ENCODE measurements around the gene EEF1A1. TPM values are rescaled to one million over a fixed set of nuclear protein-coding genes. Genes with fewer than 3 reads are reported as not detected.
A peak's percentile ranks its signal among the peaks of the same experiment; 100 is the strongest.
"Not testable (repeated sequence)": the region's sequence is repeated elsewhere in the genome, so short reads cannot be mapped to it uniquely, and the experiment has no call there.

Gene EEF1A1
- total RNA-seq, 6 donors from 2014 or later, result 3,617 to 10,582 (median 7,272) TPM

GRCh38 chr6:73523434-73524123 is 2.7 kb upstream of the EEF1A1 start:
- H3K4me3 ChIP-seq, result peak overlapping the region; percentile 25 to 74 (median 70)
- H3K36me3 ChIP-seq, result peaks cover 2 to 15% (median 8%) of the 10 kb centered on the region in 4 donors
- DNase-seq (peak; percentile 79 to 94), ATAC-seq (ENCODE audit: low FRiP score in 2 of 2) (peak in 1 of 2 donors; percentile 17)
- H3K27ac ChIP-seq, result peak overlapping the region; percentile 97 to 100 (median 98)
- H3K9me3 ChIP-seq, result no peaks in the 10 kb centered on the region
- TF ChIP-seq EP300 (IDR thresholded peaks at IDR 0.05), result no peak
- TF ChIP-seq POLR2A (IDR thresholded peaks at IDR 0.05), result peak in 3 of 4 donors; percentile 62 to 87 (median 87)
- TF ChIP-seq POLR2AphosphoS5 (IDR thresholded peaks at IDR 0.05), result peak; percentile 51 to 87
- peak in 1 of 6 experiments; percentile 28 for TF ChIP-seq CTCF (IDR thresholded peaks at IDR 0.05)
- no peaks in the 10 kb centered on the region for H3K27me3 ChIP-seq
- H3K4me1 ChIP-seq, result peaks cover 15 to 29% (median 25%) of the 10 kb centered on the region in 4 donors
- WGBS, 2 donors, result 9 to 10% methylated on average over 19 to 37 of the region's 50 CpGs

GRCh38 chr6:73521351-73521985 is 636 bp upstream of the EEF1A1 start:
- no peaks in the 10 kb centered on the region for H3K9me3 ChIP-seq
- TF ChIP-seq POLR2AphosphoS5 (IDR thresholded peaks at IDR 0.05) (peak in 1 of 2 donors; percentile 33), POLR2A (IDR thresholded peaks at IDR 0.05) (peak in 1 of 4 donors; percentile 58), EP300 (IDR thresholded peaks at IDR 0.05) (no peak), CTCF (IDR thresholded peaks at IDR 0.05) (no peak)
- ATAC-seq (ENCODE audit: low FRiP score in 2 of 2) (peak; percentile 67 to 84), DNase-seq (peak; percentile 66 to 94)
- 1% methylated on average over 17 to 36 of the region's 36 CpGs for WGBS, 2 donors
- H3K4me1 ChIP-seq, result peaks cover 26 to 44% (median 42%) of the 10 kb centered on the region in 4 donors
- peak overlapping the region; percentile 37 to 94 (median 78) for H3K4me3 ChIP-seq
- H3K36me3 ChIP-seq, result peaks cover 13 to 34% (median 20%) of the 10 kb centered on the region in 4 donors
- no peaks in the 10 kb centered on the region for H3K27me3 ChIP-seq
- peak overlapping the region; percentile 97 to 100 (median 98) for H3K27ac ChIP-seq

GRCh38 chr6:73519926-73520687 is 725 bp downstream of the EEF1A1 start:
- peaks cover 37 to 58% (median 54%) of the 10 kb centered on the region in 4 donors for H3K4me1 ChIP-seq
- H3K9me3 ChIP-seq, result no peaks in the 10 kb centered on the region
- H3K4me3 ChIP-seq, result peak overlapping the region; percentile 74 to 94 (median 83)
- no peaks in the 10 kb centered on the region for H3K27me3 ChIP-seq
- peaks cover 17 to 46% (median 29%) of the 10 kb centered on the region in 4 donors for H3K36me3 ChIP-seq
- WGBS, 2 donors, result 0 to 2% methylated on average over 12 to 47 of the region's 56 CpGs
- H3K27ac ChIP-seq, result peak overlapping the region; percentile 97 to 100 (median 98)
- TF ChIP-seq POLR2AphosphoS5 (IDR thresholded peaks at IDR 0.05) (peak; percentile 65 to 76), CTCF (IDR thresholded peaks at IDR 0.05) (no peak), POLR2A (IDR thresholded peaks at IDR 0.05) (peak in 2 of 4 donors; percentile 29 to 35), EP300 (IDR thresholded peaks at IDR 0.05) (peak in 1 of 4 donors; percentile 44)
- ATAC-seq (ENCODE audit: low FRiP score in 2 of 2) (peak; percentile 72 to 73), DNase-seq (peak; percentile 85 to 93)

GRCh38 chr6:73518982-73519881 is 1.6 kb downstream of the EEF1A1 start:
- not testable (repeated sequence) for H3K9me3 ChIP-seq; ATAC-seq (ENCODE audit: low FRiP score in 2 of 2); DNase-seq; H3K27me3 ChIP-seq
- peak in 1 of 2 donors; percentile 0 for TF ChIP-seq POLR2AphosphoS5 (IDR thresholded peaks at IDR 0.05)
- TF ChIP-seq POLR2A (IDR thresholded peaks at IDR 0.05), result peak in 1 of 4 donors; percentile 0
- Histone ChIP-seq H3K4me3 (peak overlapping the region; percentile 74 to 94 (median 83)), H3K36me3 (peaks cover 21 to 55% (median 34%) of the 10 kb centered on the region in 4 donors), H3K4me1 (peaks cover 42 to 61% (median 58%) of the 10 kb centered on the region in 4 donors), H3K27ac (peak overlapping the region; percentile 97 to 100 (median 98))
- WGBS, 2 donors, result 7 to 11% methylated on average over 8 of the region's 8 CpGs

Measured in upper lobe of left lung (tissue), 6 donors.